Left ventricle myocardium superior (tissue), 1 donor: Measurements from ENCODE around the gene BMAL1. TPM values are rescaled to one million over a fixed set of nuclear protein-coding genes. Genes with fewer than 3 reads are reported as not detected.
"Not testable (repeated sequence)": the region's sequence is repeated elsewhere in the genome, so short reads cannot be mapped to it uniquely, and the experiment has no call there.

Experiments
- ATAC-seq: fragments of 200-7000 bp; cut with Tn5 transposase; one replicate; pipeline ENCODE4 v1.9.1; 2020; ENCODE audit warnings: mild to moderate bottlenecking, moderate library complexity
- DNase-seq: peaks from one replicate; pipeline ENCODE4 v3.0.0-alpha.2; 2020
- intact Hi-C: fragments of 100-400 bp; cut with micrococcal nuclease; formaldehyde crosslinking; loops from one replicate; pipeline ENCODE4 v1.11.0; 2022
- total RNA-seq: library from RNA; stranded (reverse); fragmentation: NEBNext Ultra II Directional; extraction: Animal tissue kit (Norgen Biotek cat#: 25700); gene quantifications from one replicate; pipeline ENCODE4 v1.2.1, GENCODE V29; 2021
- donor health status: DM: no; HTN: yes; CAD: no; lungs with severe emphysema.

BMAL1 gene
- total RNA-seq, 1 donor from 2014 or later: 4.6 TPM

- DNase-seq, intact Hi-C loops, ATAC-seq: not testable (repeated sequence)
These were observed 120.7 kb downstream of the BMAL1 start for GRCh38 chr11:13398335-13398734.

- DNase-seq: no peak
- ATAC-seq: no peak
- intact Hi-C loops: no loop called here
These were observed 127.6 kb downstream of the BMAL1 start for GRCh38 chr11:13405220-13405619.

GRCh38 chr11:13415201-13415600 lies 137.6 kb downstream of the BMAL1 start:
- ATAC-seq: no peak
- DNase-seq: no peak
- intact Hi-C loops: no loop called here

GRCh38 chr11:13421561-13421960 lies 144.0 kb downstream of the BMAL1 start:
- DNase-seq (no peak), ATAC-seq (no peak)
- intact Hi-C loops: no loop called here

- DNase-seq (no peak), ATAC-seq (no peak)
- intact Hi-C loops: no loop called here
These were observed 145.8 kb downstream of the BMAL1 start for GRCh38 chr11:13423372-13423771.

- no peak for ATAC-seq
- no peak for DNase-seq
- intact Hi-C loops: no loop called here
These were observed 149.8 kb downstream of the BMAL1 start for GRCh38 chr11:13427440-13427839.

GRCh38 chr11:13429288-13429687 lies 151.7 kb downstream of the BMAL1 start:
- ATAC-seq (no peak), DNase-seq (no peak)
- intact Hi-C loops: no loop called here

GRCh38 chr11:13429836-13430235 lies 152.2 kb downstream of the BMAL1 start:
- ATAC-seq (no peak), DNase-seq (no peak)
- intact Hi-C loops: no loop called here

GRCh38 chr11:13433437-13433836 lies 155.8 kb downstream of the BMAL1 start:
- DNase-seq (no peak), ATAC-seq (no peak)
- intact Hi-C loops: no loop called here

GRCh38 chr11:13434247-13435205 lies 156.9 kb downstream of the BMAL1 start:
- intact Hi-C loops: no loop called here
- ATAC-seq (no peak), DNase-seq (no peak)

- ATAC-seq, intact Hi-C loops, DNase-seq: not testable (repeated sequence)
These were observed 159.2 kb downstream of the BMAL1 start for GRCh38 chr11:13436836-13437235.

Other genes with a start within 250 kb of the BMAL1 start
- 19.2 TPM for gene BTBD10, start 185.4 kb downstream of the BMAL1 start, total RNA-seq
- not detected for gene PTH, start 218.2 kb downstream of the BMAL1 start, total RNA-seq